Stimulated activated CD4-positive, alpha-beta T cell treated with anti-CD3 and anti-CD28 coated beads, Interleukin-15, amount 100 ng/mL, for 24 hours (primary cell): ENCODE measurements around the gene GATAD1.

Experiments used
- DNase-seq: peaks from one replicate; pipeline ENCODE4 v3.0.0-alpha.2; 2020

Gene GATAD1

DNA sequence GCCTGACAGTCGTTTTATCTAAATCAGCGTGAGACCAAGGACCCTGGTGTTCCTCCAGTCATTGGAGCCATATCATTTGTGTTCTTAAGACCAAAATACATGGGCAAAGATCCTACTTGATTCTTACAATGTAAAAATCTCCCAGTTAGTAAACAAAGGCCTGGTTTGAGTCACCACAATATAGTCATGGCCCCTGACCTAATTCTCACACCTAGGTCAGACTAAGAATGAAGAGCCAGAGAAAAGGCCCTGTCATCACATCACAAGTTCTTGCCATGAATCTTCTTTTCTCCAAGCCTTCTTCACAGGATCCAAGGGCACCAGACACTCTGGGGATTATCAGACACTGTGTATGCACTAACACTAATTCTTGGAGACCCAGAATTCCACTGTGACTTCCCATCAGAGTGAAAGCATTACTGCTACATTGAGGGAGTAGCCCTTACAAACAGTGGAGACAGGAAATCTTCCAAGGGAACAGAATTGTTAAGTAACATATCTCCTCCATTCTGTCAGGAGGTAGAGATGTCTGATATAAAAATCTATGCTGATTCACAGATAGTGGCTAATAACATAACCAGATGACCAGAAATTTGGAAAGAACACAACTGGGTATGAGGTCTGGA lies 38.1 kb downstream of the GATAD1 start:
- DNase-seq: no peak

- DNase-seq: no peak
Observed at GRCh38 chr7:92485974-92486373, 38.7 kb downstream of the GATAD1 start.

DNA sequence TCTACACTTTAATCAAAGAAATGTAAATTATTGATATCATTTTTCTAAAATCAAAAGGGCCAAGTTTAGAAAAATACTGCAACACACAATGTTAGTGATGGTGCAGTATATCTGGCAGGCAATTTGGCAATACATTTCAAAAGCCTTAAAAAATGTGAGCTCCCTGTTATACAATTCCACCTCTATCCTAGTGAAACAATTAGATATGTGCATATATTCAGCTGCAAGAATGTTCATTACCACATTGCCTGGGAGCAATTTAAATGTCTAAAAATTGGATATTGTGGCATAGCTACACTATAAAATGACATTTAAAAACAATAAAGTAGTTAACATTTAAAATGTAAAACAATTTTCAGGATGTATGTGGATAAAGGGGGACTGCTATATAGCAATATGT lies 40.5 kb downstream of the GATAD1 start:
- no peak for DNase-seq

DNA sequence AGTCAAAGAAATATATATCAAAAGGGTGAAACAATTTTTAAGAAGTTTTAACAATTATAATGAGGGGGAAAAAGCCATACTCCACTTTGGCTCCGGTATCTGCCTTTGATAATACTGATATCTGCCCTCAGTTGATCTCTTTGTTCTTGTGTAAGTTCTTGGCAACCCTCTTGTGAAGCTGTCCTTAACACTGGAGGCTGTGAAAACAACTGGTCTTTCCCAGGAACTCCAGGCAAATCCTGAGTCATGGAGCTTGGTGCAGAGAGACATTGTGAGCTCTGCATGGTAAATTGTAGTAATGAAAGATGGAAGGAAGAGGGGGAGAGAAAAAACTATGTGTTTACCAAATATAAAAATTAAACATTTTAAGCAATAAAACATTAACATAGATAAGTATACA lies 42.4 kb downstream of the GATAD1 start:
- DNase-seq: no peak

DNA sequence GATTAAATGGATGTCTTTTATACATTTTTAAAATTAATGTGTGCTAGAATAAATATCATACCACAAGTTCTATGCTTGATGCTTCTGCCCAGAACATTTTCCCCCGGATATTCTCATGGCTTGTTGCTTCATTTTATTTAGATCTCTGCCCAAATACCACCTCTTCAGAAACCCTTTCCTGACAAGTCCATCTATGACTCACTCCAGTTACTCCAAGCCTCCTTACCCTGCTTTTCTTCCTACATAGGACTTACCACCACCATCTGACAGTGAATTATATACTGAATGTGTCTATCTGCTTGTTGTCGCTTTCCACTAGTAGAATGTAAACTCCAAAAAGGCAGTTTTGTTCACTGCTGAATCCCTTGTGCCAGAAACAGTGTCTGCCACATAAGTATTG lies 49.6 kb downstream of the GATAD1 start:
- no peak for DNase-seq

DNA sequence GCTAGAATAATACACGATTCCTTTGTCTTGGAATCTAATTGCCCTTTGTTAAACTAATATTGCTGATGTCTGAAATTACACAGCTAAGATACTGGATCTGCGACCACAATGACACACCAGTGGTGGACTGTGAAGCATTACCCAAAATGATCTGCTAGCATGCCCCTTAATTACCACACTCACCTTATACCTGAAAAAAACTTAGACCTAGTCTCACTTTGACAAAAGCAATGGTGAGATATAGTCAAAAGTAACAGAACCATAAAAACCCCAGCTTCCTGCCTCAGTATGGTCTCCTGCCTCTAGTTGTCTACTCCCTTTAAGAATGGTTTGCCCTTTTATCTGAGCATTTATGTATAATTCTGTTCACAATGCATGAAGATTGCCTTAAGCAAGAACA lies 51.3 kb downstream of the GATAD1 start:
- no peak for DNase-seq

DNA sequence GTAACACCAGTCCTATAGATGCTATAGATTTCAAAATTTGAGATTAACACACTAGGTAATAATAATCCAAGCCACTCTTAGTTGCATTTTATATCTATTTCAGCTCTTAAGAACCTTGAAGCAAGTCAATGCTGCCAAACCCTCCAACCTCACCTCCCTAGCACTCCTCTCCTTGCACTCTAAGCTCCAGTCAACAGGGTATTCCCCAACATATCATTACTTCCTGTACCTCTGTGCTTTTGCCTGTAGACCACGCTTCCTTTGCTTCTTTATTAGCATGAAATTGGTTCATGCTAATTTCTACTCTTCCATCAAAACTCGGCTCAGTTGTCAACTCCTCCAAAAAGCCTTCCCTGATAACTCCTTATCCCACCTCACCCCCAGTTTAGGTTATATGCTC lies 56.5 kb downstream of the GATAD1 start:
- DNase-seq: no peak

- DNase-seq: no peak
Observed at GRCh38 chr7:92504563-92504962, 57.3 kb downstream of the GATAD1 start.

DNA sequence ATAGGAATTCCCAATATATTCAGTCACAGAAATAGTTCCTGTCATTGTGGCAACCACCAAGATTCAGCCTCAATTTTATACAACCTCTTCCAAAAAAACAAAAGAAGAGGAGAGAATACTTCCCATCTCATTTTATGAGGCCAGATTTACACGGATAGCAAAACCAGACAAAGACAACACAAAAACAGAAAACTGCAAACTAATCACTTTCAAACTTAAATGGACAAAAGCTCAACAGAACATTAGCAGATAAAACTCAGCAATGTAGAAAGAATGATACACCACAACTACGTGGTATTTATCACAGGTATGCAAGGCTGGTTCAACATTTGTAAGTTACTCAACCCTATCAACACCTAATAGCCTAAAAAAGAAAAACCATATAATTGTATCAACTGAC lies 59.1 kb downstream of the GATAD1 start:
- no peak for DNase-seq

DNA sequence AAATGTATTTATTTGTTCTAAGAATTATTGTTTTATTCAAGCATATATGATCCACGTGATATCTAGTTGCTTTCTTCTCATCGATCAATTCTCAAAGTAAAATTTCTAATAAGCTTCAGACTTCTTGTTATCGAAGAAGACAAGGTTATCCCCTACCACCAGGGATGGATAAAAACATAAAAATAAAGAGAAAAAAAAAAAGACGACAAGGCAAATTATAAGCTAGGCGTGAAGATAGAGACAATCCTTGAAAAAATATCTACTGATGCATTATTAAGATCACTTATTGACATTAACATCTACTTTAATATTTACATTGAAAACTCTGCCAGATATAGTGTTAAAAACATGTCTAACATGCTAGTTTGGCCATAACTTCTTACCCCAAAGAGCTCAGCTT lies 61.7 kb downstream of the GATAD1 start:
- no peak for DNase-seq
